ENCODE results near the gene CNTF. TPM values are rescaled to one million over a fixed set of nuclear protein-coding genes. Genes with fewer than 3 reads are reported as not detected.

Gene CNTF
- total RNA-seq, 3 donors from 2014 or later: 2.0 to 2.6 (median 2.5) TPM

DNA sequence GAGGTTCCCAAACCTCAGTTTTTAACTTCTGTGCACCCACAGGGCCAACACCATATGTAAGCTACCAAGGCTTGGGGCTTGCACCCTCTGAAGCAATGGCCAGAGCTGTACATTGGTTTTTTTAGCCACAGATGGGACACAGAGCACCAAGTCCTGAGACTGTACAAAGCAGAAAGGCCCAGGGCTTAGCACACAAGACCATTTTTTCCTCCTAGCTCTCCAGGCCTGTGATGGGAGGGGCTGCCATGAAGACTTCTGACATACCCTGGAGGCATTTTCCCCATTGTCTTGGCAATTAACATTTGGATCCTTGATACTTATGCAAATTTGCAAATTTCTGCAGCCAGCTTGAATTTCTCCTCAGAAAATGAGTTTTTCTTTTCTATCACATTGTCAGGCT, 23.4 kb downstream of the CNTF start:
- ATAC-seq (no peak), DNase-seq (no peak)
- peaks cover 18% of the 10 kb centered on the region for H3K4me1 ChIP-seq (ENCODE audit: low read depth)
- no peaks in the 10 kb centered on the region for H3K36me3 ChIP-seq (ENCODE audit: low read depth)
- no peak overlapping the region for H3K4me3 ChIP-seq
- TF ChIP-seq, protein P1, sequence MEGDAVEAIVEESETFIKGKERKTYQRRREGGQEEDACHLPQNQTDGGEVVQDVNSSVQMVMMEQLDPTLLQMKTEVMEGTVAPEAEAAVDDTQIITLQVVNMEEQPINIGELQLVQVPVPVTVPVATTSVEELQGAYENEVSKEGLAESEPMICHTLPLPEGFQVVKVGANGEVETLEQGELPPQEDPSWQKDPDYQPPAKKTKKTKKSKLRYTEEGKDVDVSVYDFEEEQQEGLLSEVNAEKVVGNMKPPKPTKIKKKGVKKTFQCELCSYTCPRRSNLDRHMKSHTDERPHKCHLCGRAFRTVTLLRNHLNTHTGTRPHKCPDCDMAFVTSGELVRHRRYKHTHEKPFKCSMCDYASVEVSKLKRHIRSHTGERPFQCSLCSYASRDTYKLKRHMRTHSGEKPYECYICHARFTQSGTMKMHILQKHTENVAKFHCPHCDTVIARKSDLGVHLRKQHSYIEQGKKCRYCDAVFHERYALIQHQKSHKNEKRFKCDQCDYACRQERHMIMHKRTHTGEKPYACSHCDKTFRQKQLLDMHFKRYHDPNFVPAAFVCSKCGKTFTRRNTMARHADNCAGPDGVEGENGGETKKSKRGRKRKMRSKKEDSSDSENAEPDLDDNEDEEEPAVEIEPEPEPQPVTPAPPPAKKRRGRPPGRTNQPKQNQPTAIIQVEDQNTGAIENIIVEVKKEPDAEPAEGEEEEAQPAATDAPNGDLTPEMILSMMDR (IDR thresholded peaks at IDR 0.05): no peak
- intact Hi-C loops (cut with DNase I, micrococcal nuclease): no loop called here
- peaks cover 9% of the 10 kb centered on the region for H3K9me3 ChIP-seq

DNA sequence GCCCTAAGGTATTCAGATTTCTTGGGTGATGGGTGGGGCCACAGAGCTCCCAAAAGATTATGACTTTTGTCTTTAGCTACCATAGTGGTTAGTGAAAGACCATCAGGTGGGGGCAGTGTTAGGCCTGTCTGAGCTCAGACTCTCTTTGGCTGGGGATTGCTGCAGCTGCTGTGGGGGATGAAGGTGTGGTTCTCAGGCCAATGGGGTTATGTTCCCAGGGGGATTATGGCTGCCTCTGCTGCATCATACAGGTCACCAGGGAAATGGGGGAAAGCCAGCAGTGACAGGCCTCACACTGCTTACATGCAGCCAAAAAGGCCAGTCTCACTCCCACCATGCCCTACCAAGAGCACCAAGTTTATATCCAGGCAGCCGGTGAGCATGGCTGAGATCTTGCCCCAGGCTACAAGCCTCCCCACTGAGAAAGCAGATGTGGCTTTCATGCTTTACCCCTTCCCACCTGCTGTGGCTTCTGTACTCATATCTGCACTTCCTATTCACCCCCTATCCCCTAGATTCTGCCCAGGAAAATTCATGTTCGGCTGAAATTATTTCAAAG, 24.8 kb downstream of the CNTF start:
- no peak for ATAC-seq
- peaks cover 9% of the 10 kb centered on the region for H3K9me3 ChIP-seq
- intact Hi-C loops (cut with DNase I, micrococcal nuclease): no loop called here
- H3K36me3 ChIP-seq (ENCODE audit: low read depth): no peaks in the 10 kb centered on the region
- no peak for DNase-seq
- peaks cover 7% of the 10 kb centered on the region for H3K4me1 ChIP-seq (ENCODE audit: low read depth)
- TF ChIP-seq, protein P1 (IDR thresholded peaks at IDR 0.05): no peak
- no peak overlapping the region for H3K4me3 ChIP-seq

DNA sequence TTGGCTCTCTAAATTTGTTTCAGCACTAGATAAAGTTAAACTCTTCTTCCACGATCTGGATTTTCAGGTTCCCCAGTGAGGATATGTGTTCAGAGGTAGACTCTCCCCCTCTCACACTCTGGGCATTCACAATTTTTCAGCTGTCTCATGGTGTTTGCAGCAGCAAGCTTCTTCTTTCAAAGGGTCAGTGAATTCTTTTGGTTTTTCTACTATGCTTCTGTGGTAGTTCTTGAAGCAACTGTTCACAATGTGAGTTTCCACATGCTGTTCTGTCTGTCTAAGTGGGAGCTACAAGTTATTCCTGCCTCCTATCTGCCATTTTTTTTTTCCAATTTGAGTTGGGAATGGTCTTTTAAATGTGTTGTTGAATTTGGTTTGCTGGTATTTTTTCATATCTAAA, 25.4 kb downstream of the CNTF start:
- DNase-seq (no peak), ATAC-seq (no peak)
- H3K36me3 ChIP-seq (ENCODE audit: low read depth): no peaks in the 10 kb centered on the region
- H3K9me3 ChIP-seq: peaks cover 9% of the 10 kb centered on the region
- intact Hi-C loops (cut with DNase I, micrococcal nuclease): no loop called here
- no peak overlapping the region for H3K4me3 ChIP-seq
- TF ChIP-seq, protein P1 (IDR thresholded peaks at IDR 0.05): no peak
- peaks cover under 1% of the 10 kb centered on the region for H3K4me1 ChIP-seq (ENCODE audit: low read depth)

DNA sequence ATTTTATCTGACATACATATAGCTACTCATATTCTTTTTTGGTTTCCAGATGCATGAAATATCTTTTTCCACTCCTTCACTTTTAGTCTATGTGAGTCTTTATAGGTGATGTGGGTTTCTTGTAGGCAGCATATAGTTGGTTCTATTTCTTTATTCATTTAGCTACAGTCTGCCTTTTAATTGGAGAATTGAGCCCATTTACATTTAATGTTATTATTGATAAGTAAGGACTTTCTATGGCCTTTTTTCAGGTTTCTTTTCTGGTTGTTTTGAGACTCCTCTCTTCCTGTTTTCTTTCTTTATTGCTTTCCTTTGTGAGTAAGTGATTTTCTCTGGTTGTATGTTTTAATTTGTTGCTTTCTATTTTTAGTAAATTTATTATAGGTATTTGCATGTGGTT, 27.2 kb downstream of the CNTF start:
- DNase-seq (no peak), ATAC-seq (no peak)
- Histone ChIP-seq H3K4me3 (no peak overlapping the region), H3K4me1 (ENCODE audit: low read depth) (no peaks in the 10 kb centered on the region), H3K9me3 (peaks cover 9% of the 10 kb centered on the region), H3K36me3 (ENCODE audit: low read depth) (no peaks in the 10 kb centered on the region)
- intact Hi-C loops (cut with DNase I, micrococcal nuclease): no loop called here
- TF ChIP-seq, protein P1 (IDR thresholded peaks at IDR 0.05): no peak

DNA sequence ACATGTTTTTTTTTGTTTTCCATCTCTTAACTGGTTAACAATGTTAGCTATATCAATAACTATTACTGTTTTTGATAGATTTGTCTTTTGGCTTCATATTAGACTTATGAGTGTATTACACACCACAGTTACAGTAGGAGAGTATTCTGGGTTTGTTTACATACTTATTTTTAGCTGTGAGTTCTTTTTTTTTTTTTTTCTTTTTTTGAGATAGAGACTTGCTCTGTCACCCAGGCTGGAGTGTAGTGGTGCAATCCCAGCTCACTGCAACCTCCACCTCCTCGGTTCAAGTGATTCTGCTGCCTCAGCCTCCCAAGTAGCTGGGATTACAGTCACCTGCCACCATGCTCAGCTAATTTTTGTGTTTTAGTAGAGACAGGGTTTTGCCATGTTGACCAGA, 28.0 kb downstream of the CNTF start:
- DNase-seq: no peak
- intact Hi-C loops (cut with DNase I, micrococcal nuclease): no loop called here
- H3K9me3 ChIP-seq: peaks cover 4% of the 10 kb centered on the region
- TF ChIP-seq, protein P1 (IDR thresholded peaks at IDR 0.05): no peak
- H3K36me3 ChIP-seq (ENCODE audit: low read depth): no peaks in the 10 kb centered on the region
- H3K4me1 ChIP-seq (ENCODE audit: low read depth): no peaks in the 10 kb centered on the region
- H3K4me3 ChIP-seq: no peak overlapping the region
- no peak for ATAC-seq
